ENCODE data around the gene SHISA9. TPM values are rescaled to one million over a fixed set of nuclear protein-coding genes. Genes with fewer than 3 reads are reported as not detected.

SHISA9 gene
- polyA plus RNA-seq, 3 donors: 0.01 TPM; not detected in 2

DNA sequence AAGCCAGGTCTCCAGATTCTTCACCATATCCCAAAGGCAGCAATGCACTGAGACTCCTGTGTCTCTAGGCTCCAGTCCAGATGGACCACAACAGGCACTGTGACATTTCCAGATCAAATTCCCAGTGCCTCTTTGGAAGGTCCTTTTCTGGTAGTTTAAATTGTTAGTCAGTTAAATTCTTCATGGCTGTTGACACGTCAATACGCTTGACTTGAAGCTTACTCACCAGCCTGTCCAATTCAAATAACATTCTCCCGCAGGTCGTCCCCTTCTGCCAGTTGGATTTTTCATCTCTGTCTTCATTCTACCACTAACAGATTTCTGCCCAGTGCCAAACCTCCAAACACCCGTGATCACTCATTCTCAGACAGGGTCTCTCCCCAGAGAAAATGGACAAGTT lies 86.7 kb downstream of the SHISA9 start:
- no peak for DNase-seq
- no peaks in the 10 kb centered on the region for H4K20me1 ChIP-seq (ENCODE audit: insufficient read depth, low read length)
- intact Hi-C loops (cut with micrococcal nuclease): no loop called here
- no peak overlapping the region for H3K4me2 ChIP-seq (replicated peaks; ENCODE audit: extremely low read depth, low read length, poor library complexity, severe bottlenecking)
- no peak overlapping the region for H3K27ac Mint-ChIP-seq
- TF ChIP-seq, protein P1, sequence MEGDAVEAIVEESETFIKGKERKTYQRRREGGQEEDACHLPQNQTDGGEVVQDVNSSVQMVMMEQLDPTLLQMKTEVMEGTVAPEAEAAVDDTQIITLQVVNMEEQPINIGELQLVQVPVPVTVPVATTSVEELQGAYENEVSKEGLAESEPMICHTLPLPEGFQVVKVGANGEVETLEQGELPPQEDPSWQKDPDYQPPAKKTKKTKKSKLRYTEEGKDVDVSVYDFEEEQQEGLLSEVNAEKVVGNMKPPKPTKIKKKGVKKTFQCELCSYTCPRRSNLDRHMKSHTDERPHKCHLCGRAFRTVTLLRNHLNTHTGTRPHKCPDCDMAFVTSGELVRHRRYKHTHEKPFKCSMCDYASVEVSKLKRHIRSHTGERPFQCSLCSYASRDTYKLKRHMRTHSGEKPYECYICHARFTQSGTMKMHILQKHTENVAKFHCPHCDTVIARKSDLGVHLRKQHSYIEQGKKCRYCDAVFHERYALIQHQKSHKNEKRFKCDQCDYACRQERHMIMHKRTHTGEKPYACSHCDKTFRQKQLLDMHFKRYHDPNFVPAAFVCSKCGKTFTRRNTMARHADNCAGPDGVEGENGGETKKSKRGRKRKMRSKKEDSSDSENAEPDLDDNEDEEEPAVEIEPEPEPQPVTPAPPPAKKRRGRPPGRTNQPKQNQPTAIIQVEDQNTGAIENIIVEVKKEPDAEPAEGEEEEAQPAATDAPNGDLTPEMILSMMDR (IDR thresholded peaks at IDR 0.05): no peak
- H3K9me3 ChIP-seq (replicated peaks in 1 of 2; ENCODE audit: control insufficient read depth in 1 of 2, insufficient read depth in 1 of 2, low read length in 2 of 2): peaks cover 0 to 5% of the 10 kb centered on the region in 2 donors
- H3K36me3 Mint-ChIP-seq: no peaks in the 10 kb centered on the region
- no peaks in the 10 kb centered on the region for H3K79me2 ChIP-seq (ENCODE audit: insufficient read depth, low read length)
- no peaks in the 10 kb centered on the region for H3K27me3 ChIP-seq (ENCODE audit: control insufficient read depth in 2 of 2, insufficient read depth in 2 of 2, low read length in 2 of 2)
- H3K27me3 Mint-ChIP-seq (ENCODE audit: low read depth in 3 of 3): peaks cover 0 to 2% (median 0%) of the 10 kb centered on the region in 3 donors
- H2AFZ ChIP-seq (ENCODE audit: insufficient read depth, low read depth, low read length, poor library complexity, severe bottlenecking): no peak overlapping the region
- H3K9me3 Mint-ChIP-seq: peaks cover 0 to 18% (median 7%) of the 10 kb centered on the region in 7 donors
- 94% methylated on average over 4 of the region's 5 CpGs for WGBS (ENCODE audit: insufficient coverage)
- H3K4me1 Mint-ChIP-seq: no peaks in the 10 kb centered on the region
- H3K9ac ChIP-seq (ENCODE audit: insufficient read depth, low read length, poor library complexity, severe bottlenecking): no peak overlapping the region
- no peak overlapping the region for H3K4me3 Mint-ChIP-seq
- no peak overlapping the region for H3K27ac ChIP-seq (ENCODE audit: low read depth in 1 of 2, low read length in 2 of 2)
- H3K4me1 ChIP-seq (ENCODE audit: control insufficient read depth in 1 of 2, insufficient read depth in 2 of 2, low read length in 2 of 2): no peaks in the 10 kb centered on the region
- no peak overlapping the region for H3K4me3 ChIP-seq (replicated peaks in 1 of 3; ENCODE audit: low read depth in 2 of 3, low read length in 3 of 3)
- H3K36me3 ChIP-seq (replicated peaks in 1 of 2; ENCODE audit: control insufficient read depth in 1 of 2, insufficient read depth in 2 of 2, low read length in 2 of 2): no peaks in the 10 kb centered on the region

DNA sequence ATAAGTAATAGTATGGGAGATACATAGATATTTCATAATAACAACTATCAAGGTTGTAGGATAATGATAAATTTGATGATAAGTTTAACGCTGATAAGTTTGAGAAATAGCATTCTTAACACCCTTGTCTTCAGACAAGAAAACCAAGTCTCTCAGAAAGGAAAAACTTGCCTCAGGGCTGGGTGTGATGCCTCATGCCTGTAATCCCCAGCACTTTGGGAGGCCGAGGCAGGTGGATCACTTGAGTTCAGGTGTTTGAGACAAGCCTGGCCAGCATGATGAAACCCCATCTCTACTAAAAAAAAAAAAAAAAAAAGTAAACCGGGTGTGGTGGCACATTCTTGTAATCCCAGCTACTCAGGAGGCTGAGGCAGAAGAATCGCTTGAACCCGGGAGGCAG lies 90.7 kb downstream of the SHISA9 start:
- WGBS (ENCODE audit: insufficient coverage): no CpG with 5 or more reads among the region's 5 CpGs
- no peaks in the 10 kb centered on the region for H3K4me1 ChIP-seq (ENCODE audit: control insufficient read depth in 1 of 2, insufficient read depth in 2 of 2, low read length in 2 of 2)

More for the DNA sequence above, 90.7 kb downstream of the SHISA9 start:
- H3K27me3 Mint-ChIP-seq (ENCODE audit: low read depth in 3 of 3): peaks cover 0 to 1% (median 0%) of the 10 kb centered on the region in 3 donors
- Histone ChIP-seq H3K27ac (ENCODE audit: low read depth in 1 of 2, low read length in 2 of 2) (no peak overlapping the region), H3K9me3 (replicated peaks in 1 of 2; ENCODE audit: control insufficient read depth in 1 of 2, insufficient read depth in 1 of 2, low read length in 2 of 2) (no peaks in the 10 kb centered on the region), H3K36me3 (replicated peaks in 1 of 2; ENCODE audit: control insufficient read depth in 1 of 2, insufficient read depth in 2 of 2, low read length in 2 of 2) (no peaks in the 10 kb centered on the region), H3K4me2 (replicated peaks; ENCODE audit: extremely low read depth, low read length, poor library complexity, severe bottlenecking) (no peak overlapping the region), H3K4me3 (replicated peaks in 1 of 3; ENCODE audit: low read depth in 2 of 3, low read length in 3 of 3) (no peak overlapping the region), H3K27me3 (ENCODE audit: control insufficient read depth in 2 of 2, insufficient read depth in 2 of 2, low read length in 2 of 2) (no peaks in the 10 kb centered on the region), H2AFZ (ENCODE audit: insufficient read depth, low read depth, low read length, poor library complexity, severe bottlenecking) (no peak overlapping the region), H3K9ac (ENCODE audit: insufficient read depth, low read length, poor library complexity, severe bottlenecking) (no peak overlapping the region), H4K20me1 (ENCODE audit: insufficient read depth, low read length) (no peaks in the 10 kb centered on the region), H3K79me2 (ENCODE audit: insufficient read depth, low read length) (no peaks in the 10 kb centered on the region)
- no peaks in the 10 kb centered on the region for H3K36me3 Mint-ChIP-seq
- H3K27ac Mint-ChIP-seq: no peak overlapping the region
- intact Hi-C loops (cut with micrococcal nuclease): no loop called here
- H3K9me3 Mint-ChIP-seq: peaks cover 0 to 16% (median 3%) of the 10 kb centered on the region in 7 donors
- no peaks in the 10 kb centered on the region for H3K4me1 Mint-ChIP-seq
- DNase-seq: no peak
- no peak overlapping the region for H3K4me3 Mint-ChIP-seq
- TF ChIP-seq, protein P1 (IDR thresholded peaks at IDR 0.05): no peak

All from CD14-positive monocyte (primary cell).